Nephron progenitor cell (in vitro differentiated cells): ENCODE results near the gene ARAF.

Source experiments
- DNase-seq: peaks from one replicate; pipeline ENCODE4 v3.0.0; 2021
- H3K27ac Mint-ChIP-seq: 2 replicates; pipeline ENCODE4 v1.8.0; 2021; ENCODE audit warnings: mild to moderate bottlenecking, moderate library complexity, mixed read lengths
- H3K27me3 Mint-ChIP-seq: 2 replicates; pipeline ENCODE4 v1.8.0; 2021; ENCODE audit warnings: mild to moderate bottlenecking, low read depth, mixed read lengths; ENCODE audit not compliant: poor library complexity
- H3K36me3 Mint-ChIP-seq: 2 replicates; pipeline ENCODE4 v1.8.0; 2021; ENCODE audit warnings: low read depth, mixed read lengths
- H3K4me1 Mint-ChIP-seq: 2 replicates; pipeline ENCODE4 v1.8.0; 2021; ENCODE audit warnings: mixed read lengths
- H3K4me3 Mint-ChIP-seq: 2 replicates; pipeline ENCODE4 v1.8.0; 2021; ENCODE audit warnings: mild to moderate bottlenecking, moderate library complexity, mixed read lengths
- H3K9me3 Mint-ChIP-seq: 2 replicates; pipeline ENCODE4 v1.8.0; 2021; ENCODE audit warnings: mild to moderate bottlenecking, moderate library complexity, mixed read lengths
- CTCF ChIP-seq: fragments of 200-600 bp; sonication (generic); IDR thresholded peaks from 2 replicates; pipeline ENCODE4 v1.5.0; 2021; ENCODE audit warnings: antibody characterized with exemption

ARAF gene

GRCh38 chrX:47585273-47585672, 24.3 kb downstream of the ARAF start:
- Mint-ChIP-seq H3K27me3 (peaks cover 9% of the 10 kb centered on the region), H3K36me3 (peaks cover 10% of the 10 kb centered on the region), H3K27ac (no peak overlapping the region), H3K9me3 (peaks cover 66% of the 10 kb centered on the region), H3K4me3 (no peak overlapping the region), H3K4me1 (peaks cover 20% of the 10 kb centered on the region)
- no peak for DNase-seq
- TF ChIP-seq CTCF: no peak

DNA sequence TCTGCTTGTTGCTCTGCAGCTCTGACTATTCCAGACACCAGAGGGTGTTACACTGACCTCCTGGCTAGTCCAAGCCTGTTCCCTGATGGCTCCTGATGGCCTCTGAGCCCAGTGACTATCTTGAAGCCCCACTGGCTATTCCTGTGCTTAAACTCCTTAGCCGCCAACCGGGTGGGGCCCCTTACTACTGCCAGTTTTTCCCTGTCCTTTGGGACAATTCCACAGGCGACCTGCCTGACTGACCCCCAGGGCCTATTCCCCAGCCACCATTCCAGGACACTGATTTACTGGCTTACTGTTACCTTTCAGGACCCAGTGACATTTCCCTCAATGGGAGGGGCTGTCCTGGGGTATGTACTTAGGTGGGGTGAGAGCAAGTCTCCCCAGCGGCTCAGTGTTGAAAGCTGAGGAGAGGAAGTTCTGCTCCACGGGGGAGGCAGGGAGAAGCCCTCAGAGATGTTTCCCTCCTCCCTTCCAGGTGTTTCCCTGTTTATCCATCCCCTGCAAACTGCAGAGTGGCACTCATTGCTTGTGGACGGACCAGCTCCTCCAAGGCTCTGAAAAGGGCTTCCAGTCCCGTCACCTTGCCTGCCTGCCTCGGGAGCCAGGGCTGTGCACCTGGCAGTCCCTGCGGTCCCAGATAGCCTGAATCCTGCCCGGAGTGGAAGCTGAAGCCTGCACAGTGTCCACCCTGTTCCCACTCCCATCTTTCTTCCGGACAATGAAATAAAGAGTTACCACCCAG, 25.2 kb downstream of the ARAF start:
- Mint-ChIP-seq H3K27ac (no peak overlapping the region), H3K36me3 (peaks cover 10% of the 10 kb centered on the region), H3K4me3 (no peak overlapping the region), H3K27me3 (peaks cover 9% of the 10 kb centered on the region), H3K4me1 (peaks cover 20% of the 10 kb centered on the region), H3K9me3 (peaks cover 65% of the 10 kb centered on the region)
- DNase-seq: no peak
- TF ChIP-seq CTCF: no peak

DNA sequence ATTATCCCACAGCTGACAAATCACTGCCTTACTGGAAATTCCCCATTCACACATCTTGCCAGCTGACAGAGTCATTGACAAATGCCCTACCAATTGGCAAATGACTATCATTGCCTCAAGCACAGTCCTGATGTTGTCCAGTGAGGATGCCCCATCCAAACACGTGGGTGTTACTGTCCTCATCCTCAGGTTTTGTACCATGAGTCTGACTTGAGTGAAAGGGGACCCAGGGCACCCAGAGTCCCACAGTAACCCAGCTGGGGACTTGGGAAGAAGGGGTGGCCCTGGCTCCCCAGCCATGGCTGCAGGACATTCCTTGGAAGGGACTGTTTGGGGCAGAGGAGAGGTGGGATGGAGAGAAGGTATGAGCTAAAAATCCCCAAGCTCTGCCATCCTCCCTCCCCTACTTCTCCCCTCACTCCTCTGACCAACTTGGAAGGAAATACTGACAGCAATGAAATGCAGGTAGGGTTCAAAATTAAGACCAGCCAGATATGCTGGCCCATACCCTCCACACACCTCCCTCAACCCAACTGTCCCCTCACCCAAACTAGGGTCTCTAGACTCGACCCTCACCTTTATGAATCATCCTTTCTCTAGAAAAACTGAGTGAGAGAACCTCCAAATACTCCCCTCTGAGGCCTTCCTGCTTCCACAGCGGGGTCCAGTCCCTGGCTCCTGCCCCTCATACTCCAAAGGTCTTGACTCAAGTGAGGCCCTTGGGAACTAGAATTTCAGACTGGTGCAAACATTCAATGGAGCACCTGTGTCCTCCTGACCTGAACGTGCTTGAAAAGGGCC, 26.3 kb downstream of the ARAF start:
- peaks cover 57% of the 10 kb centered on the region for H3K9me3 Mint-ChIP-seq
- H3K27me3 Mint-ChIP-seq: peaks cover 9% of the 10 kb centered on the region
- H3K36me3 Mint-ChIP-seq: peaks cover 10% of the 10 kb centered on the region
- no peak for DNase-seq
- H3K4me3 Mint-ChIP-seq: no peak overlapping the region
- peak overlapping the region; percentile 50 for H3K27ac Mint-ChIP-seq
- H3K4me1 Mint-ChIP-seq: peaks cover 14% of the 10 kb centered on the region
- TF ChIP-seq CTCF: no peak

DNA sequence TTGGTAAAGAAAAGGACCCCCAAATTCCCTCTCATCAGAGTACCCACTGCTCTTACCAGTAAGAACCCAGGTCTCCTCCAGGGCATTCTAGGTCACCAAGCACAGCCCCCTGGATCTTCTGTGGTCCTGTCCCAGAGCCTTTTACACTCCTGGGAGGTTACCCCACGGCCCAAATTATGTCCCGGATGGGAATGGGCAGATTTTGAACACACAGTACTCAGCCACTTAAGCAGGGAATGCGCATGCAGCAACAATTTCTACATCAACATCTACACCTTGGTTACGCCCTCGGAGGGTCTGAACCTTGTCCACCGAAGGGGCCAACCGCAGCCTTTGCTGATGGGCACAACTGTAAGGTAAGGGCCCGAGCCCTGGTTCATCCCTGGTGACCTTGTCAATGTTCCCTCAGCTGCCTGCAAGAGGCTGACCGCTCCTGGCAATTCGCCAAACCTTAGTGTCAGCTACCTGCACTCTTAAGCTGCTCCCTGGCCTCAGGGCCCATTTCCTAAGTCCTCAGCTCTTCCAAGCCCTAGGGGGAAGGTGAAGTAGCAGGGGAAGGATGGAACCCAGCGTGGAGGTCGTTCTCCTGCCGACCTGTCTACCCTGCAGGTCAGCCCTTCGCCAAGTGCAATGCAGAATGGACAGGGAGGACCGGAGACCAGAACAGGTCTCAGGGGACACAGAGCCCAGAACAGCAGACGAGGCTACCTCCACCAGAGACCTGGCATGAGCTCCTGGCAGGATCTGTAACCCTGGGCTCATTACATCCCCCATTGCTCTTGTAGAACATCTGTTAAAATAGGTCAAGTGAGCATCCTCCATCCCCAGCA, 27.1 kb downstream of the ARAF start:
- H3K27me3 Mint-ChIP-seq: peaks cover 9% of the 10 kb centered on the region
- peaks cover 10% of the 10 kb centered on the region for H3K36me3 Mint-ChIP-seq
- H3K27ac Mint-ChIP-seq: no peak overlapping the region
- H3K4me3 Mint-ChIP-seq: no peak overlapping the region
- DNase-seq: no peak
- H3K4me1 Mint-ChIP-seq: peaks cover 14% of the 10 kb centered on the region
- peaks cover 58% of the 10 kb centered on the region for H3K9me3 Mint-ChIP-seq
- no peak for TF ChIP-seq CTCF

DNA sequence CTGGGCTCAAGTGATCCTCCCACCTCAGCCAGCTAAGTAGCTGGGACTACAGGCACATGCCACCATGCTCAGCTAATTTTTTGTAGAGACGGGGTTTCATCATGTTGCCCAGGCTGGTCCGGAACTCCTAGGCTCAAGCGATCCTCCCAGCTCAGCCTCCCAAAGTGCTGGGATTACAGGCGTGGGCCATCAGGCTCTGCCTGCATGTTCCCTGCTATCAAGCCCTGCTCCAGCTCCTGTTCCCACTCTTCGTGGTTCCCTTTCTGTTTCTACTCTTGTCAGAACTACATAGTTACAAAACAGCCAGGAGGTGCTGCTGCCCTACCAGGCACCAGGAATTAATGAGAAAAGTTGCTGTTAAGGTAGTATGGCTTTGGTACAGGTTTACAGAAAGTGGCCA, 30.0 kb downstream of the ARAF start:
- DNase-seq: no peak
- H3K27me3 Mint-ChIP-seq: peaks cover 9% of the 10 kb centered on the region
- no peak overlapping the region for H3K27ac Mint-ChIP-seq
- H3K36me3 Mint-ChIP-seq: peaks cover under 1% of the 10 kb centered on the region
- no peak overlapping the region for H3K4me3 Mint-ChIP-seq
- no peak for TF ChIP-seq CTCF
- peaks cover 49% of the 10 kb centered on the region for H3K9me3 Mint-ChIP-seq
- peaks cover under 1% of the 10 kb centered on the region for H3K4me1 Mint-ChIP-seq
